Measurements from ENCODE around the gene LAG3.

- TF ChIP-seq USF1 (CRISPR knock-in tag; IDR thresholded peaks at IDR 0.05) (no peak), CTCF (IDR thresholded peaks at IDR 0.05) (no peak), ZNF317 (CRISPR knock-in tag; IDR thresholded peaks at IDR 0.05; ENCODE audit: borderline replicate concordance, low read depth) (no peak), USF2 (CRISPR knock-in tag; IDR thresholded peaks at IDR 0.05) (no peak), HMGXB4 (CRISPR knock-in tag; IDR thresholded peaks at IDR 0.05) (no peak), ZNF416 (CRISPR knock-in tag; IDR thresholded peaks at IDR 0.05) (no peak), MAX (CRISPR knock-in tag; IDR thresholded peaks at IDR 0.05) (no peak), ZNF121 (CRISPR knock-in tag; IDR thresholded peaks at IDR 0.05) (no peak), ETV6 (CRISPR knock-in tag; IDR thresholded peaks at IDR 0.05) (no peak), ZBTB21 (CRISPR knock-in tag; IDR thresholded peaks at IDR 0.05; ENCODE audit: borderline replicate concordance) (no peak), NR3C1 (CRISPR knock-in tag; conservative IDR thresholded peaks at IDR 0.05; ENCODE audit: low read depth) (no peak), CREB1 (CRISPR knock-in tag; IDR thresholded peaks at IDR 0.05) (no peak), FOXJ3 (CRISPR knock-in tag; IDR thresholded peaks at IDR 0.05; ENCODE audit: borderline replicate concordance) (no peak), ZNF281 (CRISPR knock-in tag; IDR thresholded peaks at IDR 0.05) (no peak)
These were observed 638 bp downstream of the LAG3 start for GRCh38 chr12:6772726-6773589.
